ENCODE measurements around the gene RELN. TPM values are rescaled to one million over a fixed set of nuclear protein-coding genes. Genes with fewer than 3 reads are reported as not detected.

The RELN gene
- total and polyA plus RNA-seq, 4 donors = 0.26 to 3.6 (median 1.4) TPM; not detected in 1

- no peaks in the 10 kb centered on the region for H3K4me1 ChIP-seq (ENCODE audit: control insufficient read depth in 1 of 2, insufficient read depth in 2 of 2, low read length in 2 of 2)
- H3K36me3 ChIP-seq (ENCODE audit: control insufficient read depth in 1 of 2, insufficient read depth in 2 of 2, low read length in 1 of 2) = no peaks in the 10 kb centered on the region
- H3K9me3 ChIP-seq (ENCODE audit: control insufficient read depth, low read length) = no peaks in the 10 kb centered on the region
- 69 to 72% methylated on average over 2 of the region's 2 CpGs for WGBS, 2 donors
- no peak for ATAC-seq (ENCODE audit: low FRiP score)
- no peak overlapping the region for H3K4me3 ChIP-seq (ENCODE audit: low read length in 2 of 2)
- H3K27me3 ChIP-seq (ENCODE audit: control insufficient read depth in 1 of 2, insufficient read depth in 2 of 2, low read length in 1 of 2) = peaks cover 0 to 3% of the 10 kb centered on the region in 2 donors
- no peak for DNase-seq
- H3K27ac ChIP-seq (ENCODE audit: low read depth in 1 of 2, low read length in 2 of 2) = no peak overlapping the region
- intact Hi-C loops (cut with DNase I) = no loop called here
Observed at GRCh38 chr7:103996639-103997038, 7.2 kb upstream of the RELN start.

DNA sequence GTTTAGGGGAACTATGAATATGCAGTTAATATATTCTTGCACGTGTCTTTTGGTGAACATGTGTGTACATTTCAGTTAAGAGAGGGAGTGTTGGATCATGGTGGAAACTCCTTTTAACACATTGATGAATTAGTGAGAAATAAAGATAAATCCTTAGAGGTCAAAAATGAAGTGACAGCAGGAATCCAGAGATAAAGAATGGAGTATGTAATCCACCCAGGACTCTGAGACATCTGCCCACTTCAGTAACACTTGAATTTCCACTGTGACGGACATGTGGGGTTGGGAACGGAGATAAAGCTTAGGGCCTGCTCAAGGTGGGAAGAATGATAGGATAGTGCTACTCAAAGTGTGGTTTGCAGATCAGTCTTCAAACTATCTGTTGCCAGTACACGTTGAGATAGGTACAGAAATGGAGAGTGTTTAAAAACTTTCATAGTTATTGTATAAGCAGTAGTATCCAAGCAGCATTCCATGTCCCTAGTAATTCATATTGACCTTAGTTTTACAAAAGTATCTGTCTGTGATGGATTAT lies 6.6 kb upstream of the RELN start:
- ATAC-seq (ENCODE audit: low FRiP score) (no peak), DNase-seq (no peak)
- intact Hi-C loops (cut with DNase I) = no loop called here
- no peak overlapping the region for H3K4me3 ChIP-seq (ENCODE audit: low read length in 2 of 2)
- H3K9me3 ChIP-seq (ENCODE audit: control insufficient read depth, low read length) = no peaks in the 10 kb centered on the region
- peaks cover 0 to 3% of the 10 kb centered on the region in 2 donors for H3K27me3 ChIP-seq (ENCODE audit: control insufficient read depth in 1 of 2, insufficient read depth in 2 of 2, low read length in 1 of 2)
- no peaks in the 10 kb centered on the region for H3K36me3 ChIP-seq (ENCODE audit: control insufficient read depth in 1 of 2, insufficient read depth in 2 of 2, low read length in 1 of 2)
- 71 to 77% methylated on average over 4 of the region's 4 CpGs for WGBS, 2 donors
- no peak overlapping the region for H3K27ac ChIP-seq (ENCODE audit: low read depth in 1 of 2, low read length in 2 of 2)
- no peaks in the 10 kb centered on the region for H3K4me1 ChIP-seq (ENCODE audit: control insufficient read depth in 1 of 2, insufficient read depth in 2 of 2, low read length in 2 of 2)

DNA sequence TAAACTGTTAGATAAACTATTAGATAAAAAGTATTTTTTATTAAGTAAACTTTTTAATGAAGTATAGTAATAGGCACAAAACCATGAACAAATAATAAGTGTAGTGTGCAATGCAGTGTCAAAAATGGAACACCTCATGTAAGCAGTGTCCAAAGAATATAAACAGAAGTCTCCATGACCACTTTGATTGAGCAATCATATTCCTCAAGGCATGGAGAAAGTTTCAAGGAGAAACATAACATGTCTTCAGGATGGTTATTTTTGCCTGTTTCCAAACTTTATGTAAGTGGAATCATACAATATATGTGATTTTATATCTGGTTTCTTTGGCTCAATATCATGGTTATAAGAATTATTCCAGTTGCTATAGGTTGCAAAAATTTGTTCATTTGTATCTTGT lies 6.1 kb upstream of the RELN start:
- Histone ChIP-seq H3K9me3 (ENCODE audit: control insufficient read depth, low read length) (no peaks in the 10 kb centered on the region), H3K4me3 (ENCODE audit: low read length in 2 of 2) (no peak overlapping the region), H3K4me1 (ENCODE audit: control insufficient read depth in 1 of 2, insufficient read depth in 2 of 2, low read length in 2 of 2) (no peaks in the 10 kb centered on the region), H3K27ac (ENCODE audit: low read depth in 1 of 2, low read length in 2 of 2) (no peak overlapping the region), H3K36me3 (ENCODE audit: control insufficient read depth in 1 of 2, insufficient read depth in 2 of 2, low read length in 1 of 2) (no peaks in the 10 kb centered on the region), H3K27me3 (ENCODE audit: control insufficient read depth in 1 of 2, insufficient read depth in 2 of 2, low read length in 1 of 2) (peaks cover 0 to 3% of the 10 kb centered on the region in 2 donors)
- ATAC-seq (ENCODE audit: low FRiP score) = no peak
- intact Hi-C loops (cut with DNase I) = no loop called here
- no peak for DNase-seq

DNA sequence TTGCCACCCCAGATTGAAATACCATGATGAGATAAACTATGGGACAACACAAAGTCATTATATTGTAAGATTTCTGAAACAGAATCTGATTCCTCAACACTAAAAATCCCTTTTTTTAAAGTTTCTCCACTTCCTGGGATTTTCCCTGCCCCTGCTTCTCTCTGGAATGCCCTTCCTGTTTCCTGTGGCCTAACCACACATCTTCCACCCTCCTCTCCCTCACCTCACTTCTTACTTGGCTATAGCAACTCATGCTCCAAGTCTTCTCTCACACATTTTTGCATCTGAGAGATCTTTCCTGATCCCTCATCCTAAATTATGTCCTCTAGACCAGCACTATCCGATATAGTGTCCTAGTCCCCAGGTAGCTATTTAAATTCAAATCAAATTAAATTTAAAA lies 4.1 kb upstream of the RELN start:
- H3K4me3 ChIP-seq (ENCODE audit: low read length in 2 of 2) = no peak overlapping the region
- no peaks in the 10 kb centered on the region for H3K9me3 ChIP-seq (ENCODE audit: control insufficient read depth, low read length)
- intact Hi-C loops (cut with DNase I) = no loop called here
- H3K27ac ChIP-seq (ENCODE audit: low read depth in 1 of 2, low read length in 2 of 2) = no peak overlapping the region
- H3K27me3 ChIP-seq (ENCODE audit: control insufficient read depth in 1 of 2, insufficient read depth in 2 of 2, low read length in 1 of 2) = peaks cover 0 to 3% of the 10 kb centered on the region in 2 donors
- DNase-seq (no peak), ATAC-seq (ENCODE audit: low FRiP score) (no peak)
- no peaks in the 10 kb centered on the region for H3K36me3 ChIP-seq (ENCODE audit: control insufficient read depth in 1 of 2, insufficient read depth in 2 of 2, low read length in 1 of 2)
- no peaks in the 10 kb centered on the region for H3K4me1 ChIP-seq (ENCODE audit: control insufficient read depth in 1 of 2, insufficient read depth in 2 of 2, low read length in 2 of 2)
- 83 to 93% methylated on average over 1 of the region's 1 CpG for WGBS, 2 donors

DNA sequence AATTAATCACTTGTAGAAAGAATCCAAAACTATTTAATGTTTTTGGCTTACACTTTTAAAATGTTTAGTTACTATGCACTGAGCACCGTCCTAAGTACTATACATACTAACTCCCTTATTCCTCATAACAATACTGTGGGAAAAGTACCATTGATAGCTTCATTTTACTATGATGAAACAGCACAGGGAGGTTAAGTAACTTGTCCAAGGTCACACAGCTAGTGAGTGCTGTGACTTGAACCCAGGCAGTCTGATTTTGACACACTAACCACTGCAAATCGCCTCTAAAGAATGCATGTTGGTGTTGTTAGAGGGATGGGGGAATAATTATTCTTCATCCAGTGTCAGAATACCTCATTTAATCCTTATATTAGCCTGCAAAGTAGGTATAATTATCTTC lies 1.9 kb upstream of the RELN start:
- peaks cover 2 to 3% of the 10 kb centered on the region in 2 donors for H3K27me3 ChIP-seq (ENCODE audit: control insufficient read depth in 1 of 2, insufficient read depth in 2 of 2, low read length in 1 of 2)
- intact Hi-C loops (cut with DNase I) = no loop called here
- no peak overlapping the region for H3K27ac ChIP-seq (ENCODE audit: low read depth in 1 of 2, low read length in 2 of 2)
- H3K4me1 ChIP-seq (ENCODE audit: control insufficient read depth in 1 of 2, insufficient read depth in 2 of 2, low read length in 2 of 2) = no peaks in the 10 kb centered on the region
- no peak for DNase-seq
- H3K9me3 ChIP-seq (ENCODE audit: control insufficient read depth, low read length) = no peaks in the 10 kb centered on the region
- 53 to 60% methylated on average over 2 of the region's 2 CpGs for WGBS, 2 donors
- no peak overlapping the region for H3K4me3 ChIP-seq (ENCODE audit: low read length in 2 of 2)
- H3K36me3 ChIP-seq (ENCODE audit: control insufficient read depth in 1 of 2, insufficient read depth in 2 of 2, low read length in 1 of 2) = no peaks in the 10 kb centered on the region
- ATAC-seq (ENCODE audit: low FRiP score) = no peak

GRCh38 chr7:103990991-103991390 lies 1.5 kb upstream of the RELN start:
- intact Hi-C loops (cut with DNase I) = no loop called here
- 25 to 27% methylated on average over 4 of the region's 4 CpGs for WGBS, 2 donors
- ATAC-seq (ENCODE audit: low FRiP score) (no peak), DNase-seq (no peak)
- Histone ChIP-seq H3K4me3 (ENCODE audit: low read length in 2 of 2) (no peak overlapping the region), H3K27ac (ENCODE audit: low read depth in 1 of 2, low read length in 2 of 2) (no peak overlapping the region), H3K36me3 (ENCODE audit: control insufficient read depth in 1 of 2, insufficient read depth in 2 of 2, low read length in 1 of 2) (no peaks in the 10 kb centered on the region), H3K4me1 (ENCODE audit: control insufficient read depth in 1 of 2, insufficient read depth in 2 of 2, low read length in 2 of 2) (no peaks in the 10 kb centered on the region), H3K27me3 (ENCODE audit: control insufficient read depth in 1 of 2, insufficient read depth in 2 of 2, low read length in 1 of 2) (peaks cover 2 to 3% of the 10 kb centered on the region in 2 donors), H3K9me3 (ENCODE audit: control insufficient read depth, low read length) (no peaks in the 10 kb centered on the region)

- Histone ChIP-seq H3K36me3 (ENCODE audit: control insufficient read depth in 1 of 2, insufficient read depth in 2 of 2, low read length in 1 of 2) (no peaks in the 10 kb centered on the region), H3K9me3 (ENCODE audit: control insufficient read depth, low read length) (no peaks in the 10 kb centered on the region), H3K4me3 (ENCODE audit: low read length in 2 of 2) (peak overlapping the region; percentile 22 to 37), H3K27me3 (ENCODE audit: control insufficient read depth in 1 of 2, insufficient read depth in 2 of 2, low read length in 1 of 2) (peaks cover 2 to 5% of the 10 kb centered on the region in 2 donors), H3K27ac (ENCODE audit: low read depth in 1 of 2, low read length in 2 of 2) (no peak overlapping the region), H3K4me1 (ENCODE audit: control insufficient read depth in 1 of 2, insufficient read depth in 2 of 2, low read length in 2 of 2) (no peaks in the 10 kb centered on the region)
- ATAC-seq (ENCODE audit: low FRiP score) (peak; percentile 39), DNase-seq (no peak)
- 0 to 1% methylated on average over 64 to 80 of the region's 80 CpGs for WGBS, 2 donors
- intact Hi-C loops (cut with DNase I) = no loop called here
Observed at GRCh38 chr7:103989785-103990767, 618 bp upstream of the RELN start.

DNA sequence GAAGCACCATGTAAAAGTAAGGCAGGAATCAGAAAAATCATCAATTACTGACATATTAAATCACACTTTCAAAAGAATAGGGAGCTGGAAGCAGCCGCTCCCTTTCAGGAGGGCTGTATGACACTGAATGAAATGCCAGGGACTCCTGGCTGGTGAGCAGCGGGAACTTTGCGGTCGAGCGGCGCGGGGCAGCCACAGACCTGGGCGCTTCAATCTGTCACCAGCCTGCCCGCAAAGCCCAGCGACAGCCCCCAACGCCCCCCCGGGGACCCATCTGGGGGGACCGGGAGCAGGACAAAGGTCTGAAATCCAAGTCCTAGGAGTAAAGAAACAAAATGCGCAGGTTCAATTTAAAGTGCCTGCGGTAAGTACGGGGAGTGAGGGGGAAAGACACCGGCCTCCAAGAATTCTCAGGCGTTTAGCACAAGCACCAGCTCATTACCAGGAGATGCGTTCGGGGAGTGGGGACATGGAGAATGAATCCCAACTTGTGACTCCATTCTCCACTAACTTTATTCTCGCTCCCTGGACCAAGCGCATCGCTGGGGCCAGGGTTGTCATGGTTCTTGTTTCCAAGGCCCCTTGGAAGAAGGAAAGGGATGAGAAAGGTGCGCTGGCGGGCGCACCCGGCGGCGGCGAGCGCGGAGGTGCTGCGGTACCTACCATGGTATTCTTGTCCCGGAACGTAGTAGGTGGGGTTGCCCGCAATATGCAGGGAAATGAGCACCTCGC lies 824 bp downstream of the RELN start:
- Histone ChIP-seq H3K9me3 (ENCODE audit: control insufficient read depth, low read length) (no peaks in the 10 kb centered on the region), H3K36me3 (ENCODE audit: control insufficient read depth in 1 of 2, insufficient read depth in 2 of 2, low read length in 1 of 2) (no peaks in the 10 kb centered on the region), H3K4me3 (ENCODE audit: low read length in 2 of 2) (peak overlapping the region in 1 of 2 donors; percentile 37), H3K27ac (ENCODE audit: low read depth in 1 of 2, low read length in 2 of 2) (no peak overlapping the region), H3K4me1 (ENCODE audit: control insufficient read depth in 1 of 2, insufficient read depth in 2 of 2, low read length in 2 of 2) (no peaks in the 10 kb centered on the region), H3K27me3 (ENCODE audit: control insufficient read depth in 1 of 2, insufficient read depth in 2 of 2, low read length in 1 of 2) (peaks cover 2 to 6% of the 10 kb centered on the region in 2 donors)
- 3 to 5% methylated on average over 37 of the region's 37 CpGs for WGBS, 2 donors
- DNase-seq = no peak
- intact Hi-C loops (cut with DNase I) = no loop called here
- ATAC-seq (ENCODE audit: low FRiP score) = no peak

All from aorta (tissue), 5 donors.